ENCODE measurements around the gene RTL1.

RTL1 gene

DNA sequence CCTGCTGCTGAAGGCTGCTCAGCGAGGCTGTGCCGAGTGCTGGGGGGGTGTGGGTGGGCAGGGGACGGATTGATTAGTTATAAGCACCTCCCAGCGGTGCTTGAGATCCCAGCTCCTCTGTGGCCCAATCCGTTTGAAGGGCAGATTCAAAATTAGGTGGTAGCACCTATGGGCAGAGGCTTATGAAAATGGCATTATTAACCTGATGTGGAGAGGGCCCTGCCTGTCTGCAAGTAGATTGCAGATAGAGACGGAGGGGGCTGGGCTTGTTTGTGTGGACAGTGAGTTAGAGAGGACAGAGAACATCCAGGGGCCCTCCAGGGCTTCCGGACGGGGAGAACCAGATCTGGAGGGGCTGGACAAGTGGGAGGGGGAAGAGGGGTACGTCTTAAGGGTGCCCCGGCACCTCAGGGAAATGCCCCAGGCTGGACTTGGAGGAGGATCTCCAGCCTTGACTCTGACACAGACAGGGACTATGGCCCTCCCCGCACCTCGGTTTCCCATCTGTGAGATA is at the start of gene RTL1:
RTL1 (minus strand) TSS at position 51 of the 514 bp plus-strand sequence. CDS start 18,934 bp downstream, outside the sequence.
- no peak for DNase-seq

DNA sequence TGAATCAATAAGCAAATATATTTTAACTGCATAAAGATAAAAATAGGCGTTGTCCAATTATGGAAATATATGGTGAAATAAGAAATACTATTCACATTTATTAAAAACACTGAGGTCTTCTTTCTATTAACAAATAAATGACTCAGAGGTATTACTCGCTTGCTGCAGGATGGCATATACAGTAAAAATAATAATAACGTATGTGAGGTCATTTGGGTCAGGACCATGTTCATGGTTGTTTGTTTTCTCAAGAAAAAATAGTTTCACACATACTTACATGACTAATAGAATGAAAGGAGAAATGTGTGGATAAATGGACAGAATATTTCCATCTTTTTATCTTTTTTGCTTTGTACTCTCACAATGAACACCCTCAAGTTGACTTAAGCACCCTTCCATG is 46.5 kb upstream of the RTL1 start:
- no peak for DNase-seq

DNA sequence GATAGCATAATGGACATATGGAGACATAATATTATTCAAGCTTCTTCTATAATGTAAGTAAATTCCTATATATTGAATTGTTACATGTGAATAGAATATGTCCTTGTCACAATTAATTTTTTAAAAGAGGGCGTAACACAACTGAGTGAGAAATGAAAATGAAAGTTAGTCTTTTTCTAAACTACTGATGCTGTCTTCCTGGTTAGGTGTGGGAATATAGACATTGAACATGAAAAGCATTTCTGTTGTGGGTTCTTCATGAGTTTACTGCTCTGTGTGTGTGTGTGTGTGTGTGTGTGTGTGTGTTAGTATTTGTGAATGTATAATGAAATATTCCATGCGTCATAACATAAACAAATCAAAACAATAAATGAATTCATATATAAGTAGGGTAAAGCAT is 40.5 kb upstream of the RTL1 start:
- no peak for DNase-seq

DNA sequence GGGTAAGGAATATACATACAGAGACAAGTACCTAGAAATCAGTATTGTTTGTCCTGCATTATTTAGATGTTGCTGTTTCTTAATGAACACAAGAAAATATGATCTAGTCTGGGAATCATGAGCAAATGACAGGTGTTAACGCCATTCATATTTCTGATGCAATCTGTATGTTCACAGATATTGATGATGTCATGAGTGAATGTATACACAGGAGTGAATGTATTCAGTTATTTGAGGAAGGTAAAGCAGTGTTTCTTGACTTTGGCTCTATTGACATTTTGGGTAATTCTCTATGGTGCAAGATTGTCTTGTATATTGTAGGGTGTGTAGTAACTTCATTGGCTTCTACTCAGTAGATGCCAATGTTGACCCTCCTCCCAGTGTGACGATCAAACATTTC is 26.7 kb upstream of the RTL1 start:
- DNase-seq = no peak

DNA sequence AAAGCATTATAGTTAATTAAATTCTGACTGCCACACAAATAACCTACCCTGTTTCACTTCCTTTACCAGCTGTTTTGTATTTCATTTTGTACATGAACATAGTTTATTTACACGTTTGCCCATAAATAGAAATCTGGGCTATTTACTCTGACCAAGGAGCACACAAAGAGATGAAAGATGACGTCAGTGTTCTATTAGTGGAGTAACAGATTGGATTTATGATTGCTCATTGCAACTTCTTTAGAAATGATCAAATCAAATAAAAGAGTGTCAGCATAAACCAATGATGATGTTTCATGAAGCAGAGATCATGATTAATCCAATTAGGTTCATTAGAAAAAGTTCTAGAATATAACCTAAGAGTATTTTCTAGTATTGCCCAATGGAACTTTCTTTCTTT is 12.0 kb upstream of the RTL1 start:
- DNase-seq = no peak

DNA sequence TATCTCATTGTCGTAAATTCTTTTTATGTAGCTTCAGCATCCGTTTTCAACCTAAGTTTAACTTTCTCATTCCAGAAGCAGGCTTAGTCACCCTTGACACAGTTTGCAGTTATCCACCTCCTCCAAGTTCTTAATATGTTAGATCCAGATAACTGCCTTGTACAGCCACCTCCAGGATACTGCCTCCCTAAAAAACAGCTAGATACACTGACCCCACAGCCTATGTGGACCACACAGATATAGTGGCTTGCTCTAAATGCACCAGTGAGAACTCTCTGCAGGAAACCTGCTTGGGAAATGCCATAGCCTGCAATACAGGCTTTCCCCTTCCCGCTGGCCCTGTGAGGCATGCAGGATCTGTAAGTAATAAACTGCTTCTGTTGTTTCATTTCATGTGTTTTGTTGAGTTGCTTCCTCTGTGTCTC is 11.1 kb upstream of the RTL1 start:
- no peak for DNase-seq

DNA sequence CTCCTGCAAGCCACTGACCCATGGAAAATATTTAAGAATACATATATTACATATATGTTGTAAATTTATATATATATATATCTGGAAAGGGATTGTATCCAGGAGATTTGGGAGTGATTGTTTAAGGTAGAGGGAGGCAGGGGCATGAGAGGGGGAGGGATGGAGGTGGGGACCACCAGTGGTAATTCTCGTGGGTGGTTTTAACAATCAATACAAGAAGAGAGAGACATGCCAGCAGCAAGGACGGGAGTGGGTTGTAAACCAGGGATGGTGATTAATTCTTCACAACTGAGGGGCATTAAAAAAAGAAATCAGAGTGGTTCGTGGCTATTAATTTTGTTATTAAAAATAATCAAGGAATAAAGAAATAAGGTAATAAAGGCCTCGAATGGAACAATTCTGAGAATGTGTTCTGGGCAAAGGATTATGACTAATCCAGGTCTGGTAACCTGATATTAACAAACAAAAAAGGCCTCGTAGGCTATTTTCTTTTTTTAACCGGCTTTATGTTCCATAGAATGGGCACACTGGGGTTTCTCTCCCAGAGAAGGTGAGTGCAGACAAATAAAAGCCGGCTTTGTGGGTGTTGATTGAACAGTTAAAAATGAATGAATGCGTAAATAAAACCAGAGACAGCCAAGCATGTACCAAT is 8.3 kb upstream of the RTL1 start:
- DNase-seq = no peak

DNA sequence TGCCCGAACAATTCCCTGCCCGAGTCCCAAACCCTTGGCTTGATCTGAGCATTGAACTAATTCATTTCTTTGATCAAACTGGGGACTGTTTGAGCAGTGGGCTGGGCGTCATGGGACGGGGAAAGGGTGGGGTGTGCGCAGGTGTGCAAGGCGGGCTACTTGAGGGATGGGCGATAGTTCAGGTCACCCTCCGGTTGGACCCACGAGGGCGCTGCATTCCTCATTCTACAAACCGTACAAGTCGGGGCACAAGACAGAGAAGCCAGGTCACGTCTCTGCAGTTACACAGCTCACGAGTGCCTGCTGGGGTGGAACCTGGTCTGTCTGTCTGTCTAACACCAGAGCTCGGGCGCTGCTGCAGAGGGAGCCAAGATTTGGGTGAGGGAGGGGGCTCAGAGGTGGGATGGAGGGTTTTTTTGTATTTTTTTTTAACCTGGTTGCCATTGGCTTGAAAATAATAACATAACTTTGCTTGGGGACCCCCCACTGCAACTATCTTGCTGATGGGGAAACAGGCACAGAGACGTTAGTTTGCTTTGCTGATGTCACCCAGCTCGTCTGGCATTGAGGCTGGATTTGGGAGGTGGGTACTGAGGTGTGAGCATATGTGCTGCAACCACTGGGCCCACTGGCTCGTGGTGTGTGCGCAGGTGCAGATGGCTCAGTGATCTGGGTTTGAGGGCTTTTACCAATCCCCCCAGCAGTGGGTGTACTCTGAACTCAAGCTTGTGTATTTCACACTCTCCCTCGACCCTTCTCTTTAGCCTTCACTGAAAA is 7.6 kb upstream of the RTL1 start:
- no peak for DNase-seq

DNA sequence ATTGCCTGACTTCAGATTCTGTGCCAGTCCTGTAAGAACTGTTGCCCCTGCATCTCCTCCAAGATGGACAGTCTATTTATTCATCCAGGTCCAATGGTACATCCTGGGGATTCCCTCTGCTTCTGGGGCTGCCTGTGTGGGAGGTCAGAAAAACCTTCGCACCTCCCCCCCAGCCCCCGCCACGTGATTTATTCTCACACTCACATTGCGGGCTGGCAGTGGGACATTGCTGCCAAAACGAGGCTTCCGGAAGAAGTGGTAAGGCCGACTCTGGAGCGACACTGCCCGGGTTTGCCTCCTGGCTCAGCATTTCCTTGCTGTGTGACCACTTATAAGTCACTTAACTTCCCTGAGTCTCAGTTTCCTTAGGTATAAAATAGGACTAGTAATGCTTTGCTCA is 5.9 kb upstream of the RTL1 start:
- no peak for DNase-seq

DNA sequence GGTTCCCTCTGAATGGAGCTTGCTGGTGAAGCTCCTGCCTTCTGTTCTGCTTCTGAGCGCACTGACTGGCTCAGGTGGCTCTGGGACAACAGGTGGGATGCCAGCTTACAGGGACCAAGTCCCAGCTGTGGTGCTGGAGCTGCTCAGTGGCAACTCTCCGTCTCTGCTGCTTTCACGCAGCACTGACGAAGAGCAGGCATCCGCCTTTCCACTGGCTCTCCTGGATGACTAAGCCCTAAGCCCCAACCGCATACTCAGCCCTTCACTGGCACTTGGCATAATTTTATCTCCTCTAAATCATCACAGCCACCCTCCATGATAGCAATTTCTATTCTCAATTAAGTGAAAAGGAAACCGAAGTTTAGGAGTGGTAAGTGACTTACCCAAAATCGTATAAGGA is 3.7 kb upstream of the RTL1 start:
- no peak for DNase-seq

DNA sequence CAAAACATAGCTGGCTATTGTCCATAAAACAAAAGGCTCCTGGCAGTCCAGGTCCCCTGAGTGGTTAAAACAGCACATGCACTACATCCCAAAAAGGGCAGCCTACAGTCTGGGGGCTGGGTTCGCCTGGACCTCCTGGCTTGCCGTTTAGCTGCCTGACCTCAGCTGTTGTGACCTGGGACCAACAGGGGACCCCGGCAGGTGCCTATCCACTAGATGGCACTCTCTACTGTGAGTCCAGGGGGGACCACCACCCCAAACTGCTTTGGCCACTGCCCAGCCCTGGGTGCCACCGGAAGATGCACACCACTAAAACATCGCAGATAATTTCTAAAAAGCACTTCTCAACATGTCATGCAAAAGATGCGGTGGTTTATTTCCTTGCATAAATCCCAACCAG is 2.9 kb upstream of the RTL1 start:
- no peak for DNase-seq

DNA sequence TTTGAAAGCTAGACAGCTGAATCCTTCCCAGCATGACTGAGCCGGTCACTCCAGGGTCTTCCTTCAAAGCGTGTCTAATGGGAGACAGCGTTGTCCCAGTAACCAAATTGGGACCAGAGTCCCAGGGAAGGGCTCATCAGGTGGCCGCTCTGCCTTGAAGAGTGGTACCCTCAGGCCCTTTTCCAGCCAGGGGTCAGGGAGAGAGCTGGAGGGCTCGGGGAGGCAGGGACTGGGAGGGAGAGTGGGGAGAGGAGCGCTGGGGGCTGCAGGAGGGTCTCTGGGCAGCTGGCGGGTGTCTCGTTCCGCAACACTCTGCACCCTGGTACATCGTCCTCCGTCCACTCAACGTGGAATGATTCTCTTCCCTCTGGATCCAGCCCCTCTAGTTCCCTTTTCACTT is 1.6 kb upstream of the RTL1 start:
- no peak for DNase-seq

DNA sequence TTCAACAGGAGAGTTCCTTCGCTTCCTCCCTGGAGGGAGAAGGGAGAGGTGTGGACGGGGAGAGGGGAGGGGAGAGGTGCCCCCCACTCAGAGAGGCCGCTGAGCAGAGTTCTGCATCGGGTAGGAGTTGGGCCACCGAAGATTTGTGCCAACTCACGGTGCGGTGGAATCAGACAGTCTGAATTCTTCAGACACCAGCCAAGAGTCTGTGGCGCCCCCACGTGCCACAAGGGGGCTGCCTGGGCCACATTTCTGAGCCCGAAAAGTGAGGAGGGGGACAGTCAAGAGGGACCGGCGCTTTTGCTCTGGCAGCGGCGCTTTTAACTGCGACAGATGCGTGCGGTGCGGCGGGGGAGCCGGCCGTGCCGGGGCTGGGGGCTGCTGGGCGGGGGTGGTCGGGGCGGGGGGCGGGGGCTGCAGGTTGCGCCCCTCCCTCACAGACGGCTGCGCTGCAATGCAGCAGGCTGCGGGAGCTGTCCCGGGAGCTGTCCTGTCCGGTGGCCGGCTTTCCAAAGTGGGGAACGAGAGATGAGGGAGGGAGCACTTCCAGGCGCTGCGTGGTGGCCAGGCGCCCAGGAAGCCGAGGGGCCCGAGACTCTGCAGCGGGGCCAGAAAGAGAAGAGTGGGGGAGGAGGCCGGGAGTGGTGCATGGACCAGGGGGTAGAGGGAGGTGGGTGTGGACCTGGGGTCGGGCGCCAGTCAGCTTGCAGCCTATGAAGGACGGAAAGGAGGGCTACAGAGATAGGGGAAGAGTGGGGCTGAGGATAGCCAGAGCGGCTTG is 975 bp upstream of the RTL1 start:
- DNase-seq = no peak

DNA sequence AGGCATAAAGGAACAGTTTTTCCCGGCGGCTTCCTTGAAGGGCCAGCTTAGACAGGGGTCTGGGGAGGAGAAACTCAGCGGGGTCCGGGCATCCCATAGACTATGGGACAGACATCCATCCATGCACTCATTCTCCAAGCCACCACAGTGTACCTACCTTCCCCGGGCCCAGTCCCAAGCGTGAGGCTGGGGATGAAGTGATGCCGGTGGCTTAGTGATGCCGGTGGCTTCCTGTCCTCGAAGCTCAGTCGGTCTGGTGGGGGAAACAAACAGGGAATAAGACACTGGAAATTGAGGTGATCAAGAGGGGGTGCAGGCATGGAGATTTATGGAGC is 421 bp downstream of the RTL1 start:
- no peak for DNase-seq

DNA sequence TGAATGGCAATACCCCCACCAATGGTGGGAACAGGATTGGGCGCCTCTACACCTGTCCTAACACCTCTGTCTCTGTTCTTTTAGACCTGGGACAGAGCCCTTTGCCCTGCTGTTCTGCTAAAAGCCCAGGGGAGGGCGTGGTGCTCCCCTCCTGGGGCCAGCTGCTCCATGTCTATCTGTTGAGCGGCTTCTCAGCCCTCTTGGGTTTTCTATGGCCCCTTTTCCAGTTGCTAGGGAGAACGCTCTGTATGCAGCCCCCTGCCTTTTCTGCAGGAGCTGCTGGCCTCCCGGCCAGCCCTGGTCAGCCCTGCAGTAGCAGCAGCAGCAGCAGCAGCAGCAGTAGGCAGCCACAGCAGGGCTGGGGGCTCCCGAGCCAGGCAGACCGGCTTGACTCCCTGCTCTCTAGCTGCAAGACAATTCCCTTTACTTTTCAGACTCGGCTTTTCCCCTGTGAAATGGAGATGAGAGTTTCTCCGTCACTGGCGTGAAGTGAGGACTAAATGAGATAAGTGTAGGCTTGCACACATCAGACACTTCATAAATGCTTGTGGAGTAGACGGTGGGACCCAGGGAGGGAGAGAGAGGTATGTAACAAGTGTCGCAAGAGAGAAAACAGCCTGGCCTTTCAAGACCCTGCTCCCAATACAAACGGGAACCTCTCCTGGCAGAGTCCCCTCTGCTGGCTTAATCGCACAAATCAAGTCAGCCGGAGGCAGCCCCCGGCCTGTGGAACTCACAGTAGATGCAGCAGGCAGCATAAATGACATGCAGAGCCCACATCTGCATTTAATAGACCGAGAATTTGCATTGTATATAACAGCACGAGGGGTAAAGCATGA is 1.0 kb downstream of the RTL1 start:
- DNase-seq = no peak

DNA sequence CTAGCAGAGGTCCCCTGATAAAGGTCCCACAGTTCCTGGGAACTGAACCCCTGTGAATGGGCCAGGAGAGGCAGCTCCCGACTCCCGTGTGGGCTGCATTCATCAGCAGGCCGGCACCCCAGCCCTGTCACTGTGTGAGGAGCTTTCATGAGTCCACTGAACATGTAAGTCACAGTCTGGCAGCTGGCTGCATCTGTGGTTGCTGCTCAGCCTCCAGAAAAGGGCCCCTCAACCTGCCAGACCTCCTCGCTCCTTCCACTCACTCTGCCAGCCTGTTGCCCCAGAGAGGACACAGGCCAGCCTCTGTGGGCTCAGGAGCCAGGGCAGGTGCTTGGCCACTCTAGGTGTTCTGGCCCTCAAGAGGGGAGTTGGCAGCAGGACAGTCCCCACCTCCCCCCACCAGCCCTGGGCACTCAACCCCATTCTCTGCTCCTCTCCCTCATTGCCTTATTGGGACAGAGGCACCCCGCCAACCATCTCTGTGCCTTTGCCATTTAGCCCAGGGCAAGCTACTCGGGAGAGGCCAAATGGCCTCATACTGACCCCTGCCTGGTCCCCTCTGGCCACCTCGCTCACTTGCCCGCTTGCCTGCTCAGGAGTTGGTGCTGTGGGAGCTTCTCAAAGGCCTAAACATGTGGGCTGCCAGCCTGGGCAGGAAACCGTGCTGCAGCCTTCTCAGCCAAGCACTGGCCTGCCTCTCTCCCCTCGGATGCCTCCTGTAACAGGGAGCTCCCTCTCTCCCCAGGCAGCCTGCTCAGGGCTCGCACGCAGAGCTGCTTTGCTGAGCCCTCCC is 1.9 kb downstream of the RTL1 start:
- DNase-seq = no peak

DNA sequence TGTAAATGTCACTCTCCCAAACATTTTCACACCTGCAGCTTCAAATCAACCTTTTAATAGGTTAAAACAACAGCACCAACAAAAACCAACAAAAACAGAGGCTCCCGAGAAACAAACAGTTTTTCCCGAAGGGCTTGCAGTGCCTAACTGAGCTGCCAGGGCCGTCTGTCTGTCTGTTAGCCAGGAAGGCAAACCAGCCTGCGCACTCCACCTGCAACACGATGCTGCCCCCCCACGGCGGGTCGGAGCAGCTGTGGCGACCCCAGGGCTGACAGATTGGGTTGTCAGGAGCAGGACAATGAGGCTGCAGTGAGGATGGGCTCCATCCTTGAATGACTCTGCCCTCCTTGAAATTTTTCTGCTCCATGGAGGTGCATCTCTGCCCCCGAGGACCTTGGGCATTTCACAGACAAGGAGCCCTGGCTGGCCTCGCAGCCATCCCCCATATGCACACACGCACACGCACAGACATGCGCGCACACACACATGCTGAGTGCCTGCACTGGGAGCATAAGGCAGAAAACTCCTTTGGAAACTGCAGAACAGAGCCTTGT is 2.6 kb downstream of the RTL1 start:
- peak; percentile 86 for DNase-seq

DNA sequence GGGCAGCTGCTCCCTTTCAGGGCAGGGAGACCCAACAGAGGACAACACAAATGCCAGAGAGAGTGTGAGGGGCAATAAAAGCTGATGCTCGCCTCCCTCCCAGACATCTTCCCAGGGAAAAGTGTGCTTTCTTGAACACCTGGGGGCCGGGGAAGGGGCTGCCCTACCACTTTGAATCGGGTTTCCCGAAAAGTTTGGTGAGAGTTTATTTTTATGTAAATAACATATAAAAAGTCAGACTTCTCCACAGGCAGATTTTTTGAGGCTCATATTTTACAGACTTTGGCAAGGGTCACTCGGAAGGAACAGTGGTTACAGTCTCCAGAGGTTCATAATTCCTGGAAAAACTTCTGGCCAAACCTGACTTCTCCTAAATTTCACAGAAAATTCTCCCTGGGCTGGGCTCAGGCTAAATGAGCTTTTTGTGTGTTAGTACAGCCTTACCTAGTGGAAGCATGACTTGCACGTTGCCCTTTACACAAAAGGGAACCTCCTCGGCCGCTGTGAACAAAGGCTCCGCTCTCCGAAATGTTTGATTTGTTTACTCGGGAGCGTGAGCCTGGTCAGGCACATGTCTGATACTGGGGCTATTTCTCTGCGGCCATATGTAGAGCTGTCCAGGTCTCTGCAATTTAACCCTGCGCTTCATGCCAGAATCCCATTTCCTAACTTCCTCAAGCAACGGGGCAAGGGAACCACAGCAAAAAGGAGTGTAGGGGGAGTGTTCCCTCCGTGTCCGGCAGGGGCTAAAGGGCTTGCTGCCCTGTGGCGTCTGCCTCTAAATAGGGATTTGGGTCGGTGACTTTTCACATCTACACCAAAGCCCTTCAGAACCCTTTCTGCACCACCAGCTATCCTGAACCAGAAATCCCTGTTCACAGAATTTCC is 3.4 kb downstream of the RTL1 start:
- peak; percentile 72 for DNase-seq

DNA sequence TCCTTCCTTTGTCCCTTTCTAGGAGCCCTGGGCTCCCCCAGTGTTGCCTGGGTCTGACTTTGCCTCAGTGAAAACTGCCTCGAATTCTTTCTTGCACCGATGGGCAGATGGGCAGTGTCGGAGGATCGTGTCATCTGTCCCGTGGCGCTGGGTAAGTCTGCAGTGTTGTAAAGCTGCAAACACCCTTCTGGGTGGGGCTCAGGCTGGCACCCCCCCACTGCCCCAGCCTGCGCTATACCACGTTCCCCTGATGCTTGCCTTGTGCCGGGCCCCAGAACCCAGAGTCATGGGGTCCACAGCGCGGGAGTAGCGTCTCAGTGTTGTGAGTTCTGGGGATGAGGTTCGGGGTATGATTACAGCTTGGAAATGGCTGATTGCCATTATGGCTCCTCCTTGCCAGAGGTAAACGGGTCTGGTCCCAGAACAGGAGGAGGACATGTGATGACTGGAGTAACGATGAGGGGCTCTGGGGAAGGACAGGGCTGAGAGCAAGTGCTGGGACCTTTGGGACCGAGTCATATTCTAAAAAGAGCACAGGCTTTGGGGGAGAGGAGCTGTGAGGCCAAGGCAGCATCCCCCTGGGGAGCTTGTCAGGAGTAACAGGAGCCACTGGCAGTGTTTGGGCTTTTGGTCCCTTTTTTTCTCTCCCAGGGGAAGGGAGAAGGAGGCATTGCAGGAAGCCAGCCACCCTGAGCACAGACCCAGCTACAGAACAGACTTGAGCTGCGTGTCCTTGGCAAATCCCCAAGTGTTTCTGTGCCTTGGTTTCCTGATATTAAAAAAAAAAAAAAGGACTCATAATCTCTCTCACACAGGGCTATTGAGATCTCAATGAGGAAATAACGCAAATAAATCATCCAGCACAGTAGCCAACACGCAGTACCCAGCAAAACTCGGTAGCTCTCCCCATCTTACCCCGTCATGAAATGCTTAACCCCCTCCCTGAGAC is 4.3 kb downstream of the RTL1 start:
- peak; percentile 72 for DNase-seq

All from NCI-H510A treated with DMSO at 0.1 percent for 48 hours (cell line).